WERI-Rb-1 (cell line): ENCODE results near the gene OR7G3.

Experiments used
- DNase-seq: peaks from one replicate; pipeline ENCODE4 v3.0.0-alpha.2; 2020
- H3K27ac ChIP-seq: fragments of 250-450 bp; sonication (Bioruptor Pico); 2 replicates; pipeline ENCODE4 v1.5.1; 2020; ENCODE audit warnings: mild to moderate bottlenecking, moderate library complexity
- H3K27me3 ChIP-seq: fragments of 250-450 bp; sonication (Bioruptor Pico); 2 replicates; pipeline ENCODE4 v1.5.1; 2021; ENCODE audit warnings: mild to moderate bottlenecking, low read depth, moderate library complexity; ENCODE audit not compliant: insufficient read depth, severe bottlenecking
- H3K36me3 ChIP-seq: fragments of 250-450 bp; sonication (Bioruptor Pico); 2 replicates; pipeline ENCODE4 v1.5.1; 2020; ENCODE audit warnings: mild to moderate bottlenecking, moderate library complexity
- H3K4me3 ChIP-seq: 2 replicates; pipeline ENCODE4 v1.5.1; 2011; ENCODE audit warnings: low read depth, mild to moderate bottlenecking, control low read depth, low read length
- H3K9me3 ChIP-seq: fragments of 250-450 bp; sonication (Bioruptor Pico); 2 replicates; pipeline ENCODE4 v1.5.1; 2021; ENCODE audit warnings: mild to moderate bottlenecking, moderate library complexity; ENCODE audit not compliant: severe bottlenecking
- TF ChIP-seq, protein P1 (sequence below): IDR thresholded peaks from 2 replicates; pipeline ENCODE4 v1.5.1; 2011; ENCODE audit warnings: low read depth, mild to moderate bottlenecking, control low read depth, inconsistent platforms, low read length

The OR7G3 gene

DNA sequence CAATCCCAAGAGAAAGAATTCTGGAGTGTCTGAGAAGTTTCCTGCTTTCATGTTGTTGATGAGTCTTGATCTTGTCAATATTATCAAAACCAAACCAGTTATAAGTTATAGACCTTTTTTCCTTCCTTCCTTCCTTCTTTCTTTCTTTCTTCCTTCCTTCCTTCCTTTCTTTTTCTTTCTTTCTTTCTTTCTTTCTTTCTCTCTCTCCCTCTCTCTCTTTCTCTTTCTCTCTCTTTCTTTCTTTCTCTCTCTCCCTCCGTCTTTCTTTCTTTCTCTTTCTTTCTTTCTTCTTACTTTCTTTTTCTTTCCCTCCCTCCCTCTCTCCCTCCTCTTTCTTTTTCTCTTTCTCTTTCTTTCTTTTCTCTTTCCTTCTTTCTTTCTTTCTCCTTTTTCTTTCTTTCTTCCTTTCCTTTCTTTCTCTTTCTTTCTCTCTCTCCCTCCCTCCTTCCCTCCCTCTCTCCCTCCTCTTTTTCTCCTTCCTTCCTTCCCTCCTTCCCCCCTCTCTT lies at the start of gene OR7G3:
OR7G3 (minus strand) TSS at position 51 of the 506 bp plus-strand sequence; CDS start at position 51, 0 bp downstream.
- no peaks in the 10 kb centered on the region for H3K36me3 ChIP-seq
- no peak within 1 kb of the TSS for H3K4me3 ChIP-seq
- H3K9me3 ChIP-seq, result no peaks in the 10 kb centered on the region
- no peak for DNase-seq
- peaks cover 56% of the 10 kb centered on the region for H3K27me3 ChIP-seq
- TF ChIP-seq, protein P1, sequence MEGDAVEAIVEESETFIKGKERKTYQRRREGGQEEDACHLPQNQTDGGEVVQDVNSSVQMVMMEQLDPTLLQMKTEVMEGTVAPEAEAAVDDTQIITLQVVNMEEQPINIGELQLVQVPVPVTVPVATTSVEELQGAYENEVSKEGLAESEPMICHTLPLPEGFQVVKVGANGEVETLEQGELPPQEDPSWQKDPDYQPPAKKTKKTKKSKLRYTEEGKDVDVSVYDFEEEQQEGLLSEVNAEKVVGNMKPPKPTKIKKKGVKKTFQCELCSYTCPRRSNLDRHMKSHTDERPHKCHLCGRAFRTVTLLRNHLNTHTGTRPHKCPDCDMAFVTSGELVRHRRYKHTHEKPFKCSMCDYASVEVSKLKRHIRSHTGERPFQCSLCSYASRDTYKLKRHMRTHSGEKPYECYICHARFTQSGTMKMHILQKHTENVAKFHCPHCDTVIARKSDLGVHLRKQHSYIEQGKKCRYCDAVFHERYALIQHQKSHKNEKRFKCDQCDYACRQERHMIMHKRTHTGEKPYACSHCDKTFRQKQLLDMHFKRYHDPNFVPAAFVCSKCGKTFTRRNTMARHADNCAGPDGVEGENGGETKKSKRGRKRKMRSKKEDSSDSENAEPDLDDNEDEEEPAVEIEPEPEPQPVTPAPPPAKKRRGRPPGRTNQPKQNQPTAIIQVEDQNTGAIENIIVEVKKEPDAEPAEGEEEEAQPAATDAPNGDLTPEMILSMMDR, result no peak
- H3K27ac ChIP-seq, result no peak within 1 kb of the TSS

- no peak overlapping the region for H3K4me3 ChIP-seq
- DNase-seq, result no peak
- H3K9me3 ChIP-seq, result no peaks in the 10 kb centered on the region
- H3K36me3 ChIP-seq, result no peaks in the 10 kb centered on the region
- H3K27me3 ChIP-seq, result peaks cover 2% of the 10 kb centered on the region
- TF ChIP-seq, protein P1, result no peak
- H3K27ac ChIP-seq, result no peak overlapping the region
These were observed 48.6 kb upstream of the OR7G3 start for GRCh38 chr19:9175326-9175725.

GRCh38 chr19:9171393-9171991 lies 44.7 kb upstream of the OR7G3 start:
- Histone ChIP-seq H3K4me3 (no peak overlapping the region), H3K9me3 (no peaks in the 10 kb centered on the region), H3K36me3 (peaks cover under 1% of the 10 kb centered on the region; the same call in 1 of the 2 replicates), H3K27me3 (no peaks in the 10 kb centered on the region), H3K27ac (no peak overlapping the region)
- DNase-seq, result no peak
- TF ChIP-seq, protein P1, result no peak

GRCh38 chr19:9166846-9167245 lies 40.1 kb upstream of the OR7G3 start:
- H3K36me3 ChIP-seq, result peaks cover 30% of the 10 kb centered on the region
- H3K27me3 ChIP-seq, result no peaks in the 10 kb centered on the region
- TF ChIP-seq, protein P1, result no peak
- H3K4me3 ChIP-seq, result no peak overlapping the region
- DNase-seq, result no peak
- H3K9me3 ChIP-seq, result no peaks in the 10 kb centered on the region
- H3K27ac ChIP-seq, result no peak overlapping the region

DNA sequence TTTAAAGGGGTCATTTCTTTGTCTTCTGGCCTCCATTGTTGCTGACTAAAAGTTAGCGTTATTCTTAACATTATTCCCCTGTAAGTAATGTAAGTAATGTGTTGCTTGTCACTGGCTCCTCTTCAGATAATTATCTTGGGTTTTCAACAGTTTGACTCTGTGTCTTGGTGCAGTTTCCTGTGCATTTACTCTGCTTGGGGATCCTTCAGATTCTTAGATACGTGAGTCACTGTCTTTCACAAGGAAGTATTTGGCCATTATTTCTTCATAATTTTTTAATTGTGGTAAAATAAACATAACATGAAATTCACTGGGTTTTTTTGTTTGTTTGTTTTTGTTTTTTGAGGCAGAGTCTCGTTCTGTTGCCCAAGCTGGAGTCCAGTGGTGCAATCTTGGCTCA lies 38.5 kb upstream of the OR7G3 start:
- Histone ChIP-seq H3K4me3 (no peak overlapping the region), H3K36me3 (peaks cover 46% of the 10 kb centered on the region), H3K9me3 (no peaks in the 10 kb centered on the region), H3K27ac (no peak overlapping the region), H3K27me3 (no peaks in the 10 kb centered on the region)
- TF ChIP-seq, protein P1, result no peak
- no peak for DNase-seq

DNA sequence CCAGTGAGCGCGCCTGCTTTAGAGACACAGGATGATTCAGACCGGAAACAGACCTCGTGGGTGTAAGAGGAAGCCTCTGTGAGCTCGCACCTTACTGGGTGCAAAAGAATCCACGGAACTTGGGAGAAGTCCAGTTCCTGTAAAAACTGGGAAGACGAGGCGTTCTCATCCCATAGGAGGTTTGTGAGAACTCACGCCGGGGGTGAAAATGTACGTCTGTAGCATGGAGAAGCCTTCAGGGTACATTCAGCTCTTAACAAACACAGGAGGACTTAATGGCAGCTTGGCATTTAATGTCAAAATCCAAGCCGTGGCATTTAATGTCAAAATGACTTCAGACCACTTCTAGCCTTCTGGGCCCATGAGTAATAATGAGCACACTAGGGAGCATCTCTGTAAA lies 34.7 kb upstream of the OR7G3 start:
- H3K9me3 ChIP-seq, result no peaks in the 10 kb centered on the region
- no peak overlapping the region for H3K27ac ChIP-seq
- no peaks in the 10 kb centered on the region for H3K27me3 ChIP-seq
- DNase-seq, result no peak
- H3K36me3 ChIP-seq, result peaks cover 80% of the 10 kb centered on the region
- TF ChIP-seq, protein P1, result no peak
- no peak overlapping the region for H3K4me3 ChIP-seq
